IMR-90 (cell line): ENCODE measurements around the gene CDCP1. TPM values are rescaled to one million over a fixed set of nuclear protein-coding genes. Genes with fewer than 3 reads are reported as not detected.

ENCODE experiments used
- ATAC-seq: fragments of 200-7000 bp; cut with Tn5 transposase; 2 replicates; pipeline ENCODE4 v1.9.1; 2020; ENCODE audit warnings: low read depth, mild to moderate bottlenecking, moderate library complexity
- BruUV-seq: library from RNA; stranded (reverse); fragments of 400-500 nt; replicated peaks from 2 replicates; lab custom pipeline; 2021; lab: Mats Ljungman, UMichigan
- CTCF ChIA-PET: fragments of 300-600 bp; formaldehyde crosslinking; extraction: SDS; loops from one replicate; lab custom pipeline; 2021; ENCODE audit warnings: antibody characterized with exemption; lab: Yijun Ruan, JAX
- POLR2A ChIA-PET: fragments of 300-600 bp; sonication (Branson Sonifier 250); formaldehyde crosslinking; loops from one replicate; lab custom pipeline; 2022; ENCODE audit warnings: antibody characterized with exemption; ENCODE audit not compliant: unreplicated experiment; lab: Charles Lee
- DNase-seq: peaks from one replicate; pipeline ENCODE4 v3.0.0; 2013
- H2AFZ ChIP-seq: replicated peaks from 2 replicates; pipeline ENCODE3; 2013; ENCODE audit warnings: low read length, mild to moderate bottlenecking; ENCODE audit not compliant: poor library complexity
- H2AK5ac ChIP-seq: 2 replicates; pipeline ENCODE4 v1.6.1; 2013; ENCODE audit warnings: low read depth, low read length, inconsistent platforms
- H2AK9ac ChIP-seq: replicated peaks from 2 replicates; pipeline ENCODE3; 2013; ENCODE audit warnings: mild to moderate bottlenecking, low read depth, low read length, moderate library complexity; ENCODE audit not compliant: poor library complexity
- H2BK120ac ChIP-seq: 2 replicates; pipeline ENCODE4 v1.6.1; 2013; ENCODE audit warnings: low read depth, low read length, inconsistent platforms
- H2BK15ac ChIP-seq: 3 replicates; pipeline ENCODE4 v1.6.1; 2013; ENCODE audit warnings: low read depth, low read length, inconsistent platforms
- H2BK20ac ChIP-seq: 2 replicates; pipeline ENCODE4 v1.6.1; 2013; ENCODE audit warnings: low read depth, mild to moderate bottlenecking, inconsistent platforms, low read length, moderate library complexity
- H2BK5ac ChIP-seq: 2 replicates; pipeline ENCODE4 v1.6.1; 2013; ENCODE audit warnings: mild to moderate bottlenecking, low read depth, low read length, inconsistent platforms; ENCODE audit not compliant: poor library complexity, severe bottlenecking
- H3K14ac ChIP-seq: replicated peaks from 2 replicates; pipeline ENCODE4 v1.6.1; 2013; ENCODE audit warnings: low read depth, low read length, inconsistent platforms
- H3K18ac ChIP-seq: 2 replicates; pipeline ENCODE4 v1.6.1; 2013; ENCODE audit warnings: low read depth, low read length, control low read depth
- H3K23ac ChIP-seq: 2 replicates; pipeline ENCODE4 v1.6.1; 2013; ENCODE audit warnings: low read depth, low read length, inconsistent platforms
- H3K27ac ChIP-seq: 2 replicates; pipeline ENCODE4 v1.5.1; 2013; ENCODE audit warnings: mild to moderate bottlenecking, control low read depth, low read length; ENCODE audit not compliant: insufficient read depth
- H3K27me3 ChIP-seq: 2 replicates; pipeline ENCODE4 v1.6.1; 2013; ENCODE audit warnings: low read length; ENCODE audit not compliant: control insufficient read depth, insufficient read depth
- H3K36me3 ChIP-seq: 2 replicates; pipeline ENCODE4 v1.6.1; 2013; ENCODE audit warnings: low read length, mixed read lengths; ENCODE audit not compliant: control insufficient read depth, insufficient read depth
- H3K4ac ChIP-seq: 2 replicates; pipeline ENCODE4 v1.6.1; 2013; ENCODE audit warnings: low read depth, low read length, inconsistent platforms
- H3K4me1 ChIP-seq: 2 replicates; pipeline ENCODE4 v1.6.1; 2013; ENCODE audit warnings: low read length, mixed read lengths; ENCODE audit not compliant: control insufficient read depth, insufficient read depth
- H3K4me2 ChIP-seq: 2 replicates; pipeline ENCODE4 v1.6.1; 2013; ENCODE audit warnings: low read depth, mild to moderate bottlenecking, control low read depth, low read length, moderate library complexity
- H3K4me3 ChIP-seq: 2 replicates; pipeline ENCODE4 v1.5.1; 2013; ENCODE audit warnings: low read depth, mild to moderate bottlenecking, control low read depth, low read length, moderate library complexity; ENCODE audit not compliant: insufficient read depth
- H3K56ac ChIP-seq: 2 replicates; pipeline ENCODE4 v1.6.1; 2013; ENCODE audit warnings: low read length, inconsistent platforms; ENCODE audit not compliant: insufficient read depth; ENCODE audit errors: extremely low read depth
- H3K79me1 ChIP-seq, 2 experiments: 2 replicates each; pipeline ENCODE4 v1.6.1; 2013; ENCODE audit warnings: low read length in 2 of 2, inconsistent platforms in 1 of 2, low read depth in 1 of 2
- H3K9ac ChIP-seq: 2 replicates; pipeline ENCODE4 v1.6.1; 2013; ENCODE audit warnings: low read depth, low read length, control low read depth
- H3K9me1 ChIP-seq: 2 replicates; pipeline ENCODE4 v1.6.1; 2013; ENCODE audit warnings: low read length, inconsistent platforms; ENCODE audit not compliant: insufficient read depth
- H3K9me3 ChIP-seq: 2 replicates; pipeline ENCODE4 v1.6.1; 2013; ENCODE audit warnings: low read length; ENCODE audit not compliant: control insufficient read depth, insufficient read depth
- H4K20me1 ChIP-seq: 2 replicates; pipeline ENCODE4 v1.6.1; 2013; ENCODE audit warnings: low read length, inconsistent platforms; ENCODE audit not compliant: insufficient read depth
- H4K5ac ChIP-seq: 2 replicates; pipeline ENCODE4 v1.6.1; 2013; ENCODE audit warnings: mild to moderate bottlenecking, low read depth, low read length, control low read depth
- H4K8ac ChIP-seq, 2 experiments: 2 replicates each; pipeline ENCODE4 v1.6.1; 2013; ENCODE audit warnings: low read depth in 2 of 2, low read length in 2 of 2, control low read depth in 1 of 2, inconsistent platforms in 1 of 2
- H4K91ac ChIP-seq: 2 replicates; pipeline ENCODE4 v1.6.1; 2013; ENCODE audit warnings: low read depth, low read length, inconsistent platforms; ENCODE audit not compliant: insufficient read depth
- BHLHE40 ChIP-seq: fragments of 150-350 bp; IDR thresholded peaks from 2 replicates; pipeline ENCODE4 v1.6.1; 2016; ENCODE audit warnings: mild to moderate bottlenecking, low read depth, low read length
- CEBPB ChIP-seq: IDR thresholded peaks from 2 replicates; pipeline ENCODE4 v1.6.1; 2012; ENCODE audit warnings: low read depth, low read length, improper control_type of control experiment
- CHD1 ChIP-seq: IDR thresholded peaks from 2 replicates; pipeline ENCODE4 v1.6.1; 2012; ENCODE audit warnings: low read depth, low read length, improper control_type of control experiment
- MAFK ChIP-seq: IDR thresholded peaks from 2 replicates; pipeline ENCODE4 v1.6.1; 2012; ENCODE audit warnings: low read depth, low read length, improper control_type of control experiment
- MAZ ChIP-seq: IDR thresholded peaks from 2 replicates; pipeline ENCODE4 v1.6.1; 2012; ENCODE audit warnings: low read depth, mild to moderate bottlenecking, low read length, improper control_type of control experiment, moderate library complexity, borderline replicate concordance
- MXI1 ChIP-seq: IDR thresholded peaks from 2 replicates; pipeline ENCODE4 v1.6.1; 2012; ENCODE audit warnings: low read depth, mild to moderate bottlenecking, low read length, moderate library complexity, borderline replicate concordance
- NFE2L2 ChIP-seq: fragments of 150-350 bp; IDR thresholded peaks from 2 replicates; pipeline ENCODE4 v1.6.1; 2016; ENCODE audit warnings: low read depth, mild to moderate bottlenecking, low read length
- POLR2A ChIP-seq: IDR thresholded peaks from 2 replicates; pipeline ENCODE4 v1.6.1; 2012; ENCODE audit warnings: mild to moderate bottlenecking, low read depth, low read length
- RCOR1 ChIP-seq: IDR thresholded peaks from 2 replicates; pipeline ENCODE4 v1.6.1; 2012; ENCODE audit warnings: mild to moderate bottlenecking, low read length, improper control_type of control experiment; ENCODE audit not compliant: insufficient replicate concordance
- RFX5 ChIP-seq: IDR thresholded peaks from 2 replicates; pipeline ENCODE4 v1.8.0; 2012; ENCODE audit warnings: low read depth, mild to moderate bottlenecking, low read length, moderate library complexity
- WGBS, 2 experiments: methylation state at CpG; one replicate each; pipeline versions ENCODE4 v1.1.5 to v1.1.7; 2013; ENCODE audit warnings: missing lambda C conversion rate in 2 of 2; ENCODE audit not compliant: insufficient read length in 1 of 2; ENCODE audit errors: extremely low coverage in 2 of 2; 5-methylcytosine and 5-hydroxymethylcytosine counted together
- dilution Hi-C: fragments of 300-500 bp; cut with HindIII; formaldehyde crosslinking; loops from one replicate; pipeline ENCODE4 v1.14.3; 2018; ENCODE audit warnings: low sequenced_read_pairs; ENCODE audit not compliant: unreplicated experiment
- in situ Hi-C: fragments of 300-500 bp; cut with MboI; formaldehyde crosslinking; loops from 3 replicates; pipeline ENCODE4 v1.14.3; 2019; ENCODE audit warnings: low sequenced_read_pairs, inconsistent platforms, mixed read lengths
- intact Hi-C: fragments of 100-400 bp; cut with micrococcal nuclease; formaldehyde crosslinking; loops from 2 replicates; pipeline ENCODE4 v1.10.0; 2022
- polyA plus RNA-seq, 3 experiments: library from polyadenylated mRNA; depleted of rRNA; stranded (reverse); fragments of >200 nt; gene quantifications; 2 replicates each; pipeline ENCODE4 v1.2.3, GENCODE V29; 2012; ENCODE audit warnings: low replicate concordance in 1 of 3
- total RNA-seq: library from RNA; depleted of rRNA; stranded (reverse); fragments of >200 nt; gene quantifications from 2 replicates; pipeline ENCODE4 v1.2.3, GENCODE V29; 2012
- TF ChIP-seq, protein P1 (sequence below): conservative IDR thresholded peaks from 2 replicates; pipeline ENCODE4 v1.5.1; 2012; ENCODE audit warnings: mild to moderate bottlenecking, low read depth, low read length, improper control_type of control experiment
- TF ChIP-seq, protein P2 (sequence below): fragments of 150-350 bp; IDR thresholded peaks from 2 replicates; pipeline ENCODE4 v1.6.1; 2017; ENCODE audit warnings: mild to moderate bottlenecking, antibody characterized with exemption, low read length, low read depth
- TF ChIP-seq, protein P3 (sequence below): fragments of 150-350 bp; IDR thresholded peaks from 2 replicates; pipeline ENCODE4 v1.6.1; 2016; ENCODE audit warnings: low read depth, mild to moderate bottlenecking, low read length, moderate library complexity, borderline replicate concordance

Gene CDCP1
- total and polyA plus RNA-seq, 2 of the 4 experiments (the other 2 are of a cell fraction): 2.5 to 3.8 TPM

DNA sequence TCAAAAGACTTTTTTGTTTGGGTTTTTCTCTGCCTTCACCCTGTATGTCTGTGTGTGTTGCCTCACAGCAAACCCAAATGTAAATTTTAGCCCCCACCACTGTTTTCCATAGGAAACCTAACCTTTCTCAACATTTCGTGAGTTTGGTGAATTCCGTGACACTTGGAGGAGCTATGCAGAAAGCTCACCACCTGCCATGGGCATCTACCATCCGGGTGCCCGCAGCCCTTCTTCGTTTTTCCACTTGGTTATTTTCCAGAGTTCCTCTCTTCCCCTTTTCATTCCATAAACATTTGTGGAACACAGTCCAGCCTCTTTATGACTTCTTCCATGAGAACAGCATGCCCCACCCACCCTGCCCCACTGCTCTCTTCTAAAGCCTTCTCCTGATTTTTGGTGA is 48.6 kb upstream of the CDCP1 start:
- no peak for ATAC-seq
- dilution Hi-C loops: no loop called here

More for the DNA sequence above, 48.6 kb upstream of the CDCP1 start:
- no peak overlapping the region for H3K4me2 ChIP-seq
- H3K56ac ChIP-seq: no peak overlapping the region
- intact Hi-C loops (no loop called here), in situ Hi-C loops (no loop called here)
- 0 out of 4 replicates have a peak, but pooled peaks cover 0 to 2% of the 10 kb centered on the region in 2 experiments for H3K79me1 ChIP-seq
- H2AK9ac ChIP-seq: no peak overlapping the region
- H2BK15ac ChIP-seq: no peak overlapping the region
- H3K9ac ChIP-seq: no peak overlapping the region
- ChIA-PET CTCF (no interaction called here), POLR2A (no interaction called here)
- no peak overlapping the region for H3K14ac ChIP-seq
- no peak overlapping the region for H4K91ac ChIP-seq
- no peak overlapping the region for H3K4me3 ChIP-seq
- no peaks in the 10 kb centered on the region for H3K36me3 ChIP-seq
- H2BK5ac ChIP-seq: no peak overlapping the region
- H4K5ac ChIP-seq: no peak overlapping the region
- WGBS, 2 experiments: 96% methylated on average over 4 of the region's 5 CpGs; no CpG with 5 or more reads in 1 of the 2 experiments
- H3K4me1 ChIP-seq: peaks cover 7% of the 10 kb centered on the region; the same call in 1 of the 2 replicates
- H4K20me1 ChIP-seq: no peaks in the 10 kb centered on the region
- no peak overlapping the region for H4K8ac ChIP-seq
- TF ChIP-seq, protein P1, sequence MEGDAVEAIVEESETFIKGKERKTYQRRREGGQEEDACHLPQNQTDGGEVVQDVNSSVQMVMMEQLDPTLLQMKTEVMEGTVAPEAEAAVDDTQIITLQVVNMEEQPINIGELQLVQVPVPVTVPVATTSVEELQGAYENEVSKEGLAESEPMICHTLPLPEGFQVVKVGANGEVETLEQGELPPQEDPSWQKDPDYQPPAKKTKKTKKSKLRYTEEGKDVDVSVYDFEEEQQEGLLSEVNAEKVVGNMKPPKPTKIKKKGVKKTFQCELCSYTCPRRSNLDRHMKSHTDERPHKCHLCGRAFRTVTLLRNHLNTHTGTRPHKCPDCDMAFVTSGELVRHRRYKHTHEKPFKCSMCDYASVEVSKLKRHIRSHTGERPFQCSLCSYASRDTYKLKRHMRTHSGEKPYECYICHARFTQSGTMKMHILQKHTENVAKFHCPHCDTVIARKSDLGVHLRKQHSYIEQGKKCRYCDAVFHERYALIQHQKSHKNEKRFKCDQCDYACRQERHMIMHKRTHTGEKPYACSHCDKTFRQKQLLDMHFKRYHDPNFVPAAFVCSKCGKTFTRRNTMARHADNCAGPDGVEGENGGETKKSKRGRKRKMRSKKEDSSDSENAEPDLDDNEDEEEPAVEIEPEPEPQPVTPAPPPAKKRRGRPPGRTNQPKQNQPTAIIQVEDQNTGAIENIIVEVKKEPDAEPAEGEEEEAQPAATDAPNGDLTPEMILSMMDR: no peak
- TF ChIP-seq BHLHE40 (no peak), NFE2L2 (no peak), RFX5 (no peak), CEBPB (no peak), RCOR1 (no peak), MAFK (no peak), MXI1 (no peak), CHD1 (no peak), POLR2A (no peak), MAZ (no peak)
- TF ChIP-seq, protein P2, sequence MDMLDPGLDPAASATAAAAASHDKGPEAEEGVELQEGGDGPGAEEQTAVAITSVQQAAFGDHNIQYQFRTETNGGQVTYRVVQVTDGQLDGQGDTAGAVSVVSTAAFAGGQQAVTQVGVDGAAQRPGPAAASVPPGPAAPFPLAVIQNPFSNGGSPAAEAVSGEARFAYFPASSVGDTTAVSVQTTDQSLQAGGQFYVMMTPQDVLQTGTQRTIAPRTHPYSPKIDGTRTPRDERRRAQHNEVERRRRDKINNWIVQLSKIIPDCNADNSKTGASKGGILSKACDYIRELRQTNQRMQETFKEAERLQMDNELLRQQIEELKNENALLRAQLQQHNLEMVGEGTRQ: no peak
- TF ChIP-seq, protein P3, sequence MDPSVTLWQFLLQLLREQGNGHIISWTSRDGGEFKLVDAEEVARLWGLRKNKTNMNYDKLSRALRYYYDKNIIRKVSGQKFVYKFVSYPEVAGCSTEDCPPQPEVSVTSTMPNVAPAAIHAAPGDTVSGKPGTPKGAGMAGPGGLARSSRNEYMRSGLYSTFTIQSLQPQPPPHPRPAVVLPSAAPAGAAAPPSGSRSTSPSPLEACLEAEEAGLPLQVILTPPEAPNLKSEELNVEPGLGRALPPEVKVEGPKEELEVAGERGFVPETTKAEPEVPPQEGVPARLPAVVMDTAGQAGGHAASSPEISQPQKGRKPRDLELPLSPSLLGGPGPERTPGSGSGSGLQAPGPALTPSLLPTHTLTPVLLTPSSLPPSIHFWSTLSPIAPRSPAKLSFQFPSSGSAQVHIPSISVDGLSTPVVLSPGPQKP: no peak
- no peak overlapping the region for H3K23ac ChIP-seq
- no peaks in the 10 kb centered on the region for H3K27me3 ChIP-seq
- H2AK5ac ChIP-seq: no peak overlapping the region
- DNase-seq: no peak
- no TSS peak for BruUV-seq
- no peak overlapping the region for H3K27ac ChIP-seq
- no peak overlapping the region for H2BK20ac ChIP-seq
- H2AFZ ChIP-seq: no peak overlapping the region
- H3K9me3 ChIP-seq: no peaks in the 10 kb centered on the region
- H2BK120ac ChIP-seq: no peak overlapping the region
- peaks cover 14% of the 10 kb centered on the region for H3K9me1 ChIP-seq
- no peak overlapping the region for H3K4ac ChIP-seq
- H3K18ac ChIP-seq: no peak overlapping the region
